Measurements from ENCODE around the gene WIPI1. TPM values are rescaled to one million over a fixed set of nuclear protein-coding genes. Genes with fewer than 3 reads are reported as not detected.

Gene WIPI1
- total and polyA plus RNA-seq, 2 of the 13 experiments (the other 11 are each of a cell fraction or from before 2014, with no cell fraction given): 29.4 to 141 TPM

DNA sequence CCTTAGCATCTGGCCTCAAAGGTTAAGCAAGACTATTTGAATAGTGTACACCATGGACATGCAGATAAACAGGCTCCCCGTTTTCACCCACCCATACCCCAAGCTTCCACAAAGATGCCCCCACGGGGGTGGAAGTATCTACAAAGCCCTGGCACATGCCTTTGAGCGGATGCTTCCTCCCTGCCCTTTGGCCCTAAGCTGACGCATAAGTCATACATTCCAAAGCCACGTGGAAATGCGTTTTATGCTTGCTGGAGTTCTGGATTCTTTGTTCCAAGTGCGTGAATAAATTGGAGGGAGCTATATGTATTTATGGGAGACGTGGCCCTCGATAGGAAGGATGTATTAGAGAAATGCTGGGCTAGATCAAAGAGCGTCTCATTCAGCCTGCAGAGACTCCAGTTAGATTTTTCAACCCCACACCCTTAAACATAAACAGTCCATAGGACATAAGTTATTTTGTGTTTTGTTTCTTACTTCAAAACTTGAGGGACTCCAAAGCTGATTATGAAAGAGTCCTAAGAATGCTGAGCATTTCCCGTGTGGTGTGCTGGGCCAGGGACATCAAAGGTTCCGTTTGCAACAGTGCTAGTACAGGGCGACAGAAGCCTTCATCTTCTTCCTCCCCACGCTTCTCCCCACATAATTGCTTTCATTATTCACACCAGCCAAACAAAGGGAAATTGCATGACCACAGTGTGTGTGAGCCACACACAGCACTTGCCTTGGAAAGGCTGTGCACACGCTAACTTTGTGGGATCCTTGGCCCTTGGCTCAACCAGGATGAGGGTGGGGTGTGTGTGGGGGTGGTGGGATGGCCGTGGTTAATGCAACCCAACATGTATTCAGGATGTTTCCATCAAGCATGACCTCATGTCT, 73.6 kb downstream of the WIPI1 start (continued):
- TF ChIP-seq, protein P1, sequence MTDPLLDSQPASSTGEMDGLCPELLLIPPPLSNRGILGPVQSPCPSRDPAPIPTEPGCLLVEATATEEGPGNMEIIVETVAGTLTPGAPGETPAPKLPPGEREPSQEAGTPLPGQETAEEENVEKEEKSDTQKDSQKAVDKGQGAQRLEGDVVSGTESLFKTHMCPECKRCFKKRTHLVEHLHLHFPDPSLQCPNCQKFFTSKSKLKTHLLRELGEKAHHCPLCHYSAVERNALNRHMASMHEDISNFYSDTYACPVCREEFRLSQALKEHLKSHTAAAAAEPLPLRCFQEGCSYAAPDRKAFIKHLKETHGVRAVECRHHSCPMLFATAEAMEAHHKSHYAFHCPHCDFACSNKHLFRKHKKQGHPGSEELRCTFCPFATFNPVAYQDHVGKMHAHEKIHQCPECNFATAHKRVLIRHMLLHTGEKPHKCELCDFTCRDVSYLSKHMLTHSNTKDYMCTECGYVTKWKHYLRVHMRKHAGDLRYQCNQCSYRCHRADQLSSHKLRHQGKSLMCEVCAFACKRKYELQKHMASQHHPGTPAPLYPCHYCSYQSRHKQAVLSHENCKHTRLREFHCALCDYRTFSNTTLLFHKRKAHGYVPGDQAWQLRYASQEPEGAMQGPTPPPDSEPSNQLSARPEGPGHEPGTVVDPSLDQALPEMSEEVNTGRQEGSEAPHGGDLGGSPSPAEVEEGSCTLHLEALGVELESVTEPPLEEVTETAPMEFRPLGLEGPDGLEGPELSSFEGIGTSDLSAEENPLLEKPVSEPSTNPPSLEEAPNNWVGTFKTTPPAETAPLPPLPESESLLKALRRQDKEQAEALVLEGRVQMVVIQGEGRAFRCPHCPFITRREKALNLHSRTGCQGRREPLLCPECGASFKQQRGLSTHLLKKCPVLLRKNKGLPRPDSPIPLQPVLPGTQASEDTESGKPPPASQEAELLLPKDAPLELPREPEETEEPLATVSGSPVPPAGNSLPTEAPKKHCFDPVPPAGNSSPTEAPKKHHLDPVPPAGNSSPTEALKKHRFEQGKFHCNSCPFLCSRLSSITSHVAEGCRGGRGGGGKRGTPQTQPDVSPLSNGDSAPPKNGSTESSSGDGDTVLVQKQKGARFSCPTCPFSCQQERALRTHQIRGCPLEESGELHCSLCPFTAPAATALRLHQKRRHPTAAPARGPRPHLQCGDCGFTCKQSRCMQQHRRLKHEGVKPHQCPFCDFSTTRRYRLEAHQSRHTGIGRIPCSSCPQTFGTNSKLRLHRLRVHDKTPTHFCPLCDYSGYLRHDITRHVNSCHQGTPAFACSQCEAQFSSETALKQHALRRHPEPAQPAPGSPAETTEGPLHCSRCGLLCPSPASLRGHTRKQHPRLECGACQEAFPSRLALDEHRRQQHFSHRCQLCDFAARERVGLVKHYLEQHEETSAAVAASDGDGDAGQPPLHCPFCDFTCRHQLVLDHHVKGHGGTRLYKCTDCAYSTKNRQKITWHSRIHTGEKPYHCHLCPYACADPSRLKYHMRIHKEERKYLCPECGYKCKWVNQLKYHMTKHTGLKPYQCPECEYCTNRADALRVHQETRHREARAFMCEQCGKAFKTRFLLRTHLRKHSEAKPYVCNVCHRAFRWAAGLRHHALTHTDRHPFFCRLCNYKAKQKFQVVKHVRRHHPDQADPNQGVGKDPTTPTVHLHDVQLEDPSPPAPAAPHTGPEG (CRISPR knock-in tag; IDR thresholded peaks at IDR 0.05): peak; percentile 60; the same call in 1 of the 2 replicates
- TF ChIP-seq ZNF17 (CRISPR knock-in tag; IDR thresholded peaks at IDR 0.05) (no peak), ARNT2 (CRISPR knock-in tag; IDR thresholded peaks at IDR 0.05; ENCODE audit: low read depth) (peak; percentile 28; the same call in 1 of the 2 replicates), PCBP1 (IDR thresholded peaks at IDR 0.05; ENCODE audit: borderline replicate concordance, low read depth, low read length) (no peak), AKAP8 (CRISPR knock-in tag; IDR thresholded peaks at IDR 0.05) (0 out of 2 replicates have a peak, but pooled peaks have one; percentile 39), MXI1 (IDR thresholded peaks at IDR 0.05; ENCODE audit: borderline replicate concordance, low read depth, low read length) (peak; percentile 89; the same call in 2 of the 3 replicates), MYNN (CRISPR knock-in tag; IDR thresholded peaks at IDR 0.05; ENCODE audit: low read depth) (peak; percentile 53; the same call in 1 of the 2 replicates), ZNF780A (CRISPR knock-in tag; IDR thresholded peaks at IDR 0.05) (no peak), PRPF4 (IDR thresholded peaks at IDR 0.05; ENCODE audit: low read depth, low read length, poor library complexity, severe bottlenecking) (no peak), ZNF335 (CRISPR knock-in tag; IDR thresholded peaks at IDR 0.05) (no peak; the same call in none of the 2 replicates), ZNF441 (CRISPR knock-in tag; IDR thresholded peaks at IDR 0.05; ENCODE audit: borderline replicate concordance) (peak; percentile 92; the same call in 1 of the 2 replicates), FOXA3 (CRISPR knock-in tag; IDR thresholded peaks at IDR 0.05) (peak; percentile 89)
- TF ChIP-seq, protein P2, sequence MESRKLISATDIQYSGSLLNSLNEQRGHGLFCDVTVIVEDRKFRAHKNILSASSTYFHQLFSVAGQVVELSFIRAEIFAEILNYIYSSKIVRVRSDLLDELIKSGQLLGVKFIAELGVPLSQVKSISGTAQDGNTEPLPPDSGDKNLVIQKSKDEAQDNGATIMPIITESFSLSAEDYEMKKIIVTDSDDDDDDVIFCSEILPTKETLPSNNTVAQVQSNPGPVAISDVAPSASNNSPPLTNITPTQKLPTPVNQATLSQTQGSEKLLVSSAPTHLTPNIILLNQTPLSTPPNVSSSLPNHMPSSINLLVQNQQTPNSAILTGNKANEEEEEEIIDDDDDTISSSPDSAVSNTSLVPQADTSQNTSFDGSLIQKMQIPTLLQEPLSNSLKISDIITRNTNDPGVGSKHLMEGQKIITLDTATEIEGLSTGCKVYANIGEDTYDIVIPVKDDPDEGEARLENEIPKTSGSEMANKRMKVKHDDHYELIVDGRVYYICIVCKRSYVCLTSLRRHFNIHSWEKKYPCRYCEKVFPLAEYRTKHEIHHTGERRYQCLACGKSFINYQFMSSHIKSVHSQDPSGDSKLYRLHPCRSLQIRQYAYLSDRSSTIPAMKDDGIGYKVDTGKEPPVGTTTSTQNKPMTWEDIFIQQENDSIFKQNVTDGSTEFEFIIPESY (CRISPR knock-in tag; IDR thresholded peaks at IDR 0.05): peak; percentile 51; the same call in 1 of the 2 replicates
- TF ChIP-seq, protein P3, sequence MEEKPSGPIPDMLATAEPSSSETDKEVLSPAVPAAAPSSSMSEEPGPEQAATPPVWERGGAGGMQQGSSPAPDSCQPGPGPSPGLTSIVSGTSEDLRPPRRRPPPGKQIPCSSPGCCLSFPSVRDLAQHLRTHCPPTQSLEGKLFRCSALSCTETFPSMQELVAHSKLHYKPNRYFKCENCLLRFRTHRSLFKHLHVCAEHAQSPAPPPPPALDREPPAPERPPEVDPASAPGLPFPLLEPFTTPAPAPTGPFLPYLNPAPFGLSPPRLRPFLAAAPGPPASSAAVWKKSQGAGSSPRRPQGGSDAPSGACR (CRISPR knock-in tag; IDR thresholded peaks at IDR 0.05): no peak; the same call in 1 of the 2 replicates
- TF ChIP-seq, protein P4, sequence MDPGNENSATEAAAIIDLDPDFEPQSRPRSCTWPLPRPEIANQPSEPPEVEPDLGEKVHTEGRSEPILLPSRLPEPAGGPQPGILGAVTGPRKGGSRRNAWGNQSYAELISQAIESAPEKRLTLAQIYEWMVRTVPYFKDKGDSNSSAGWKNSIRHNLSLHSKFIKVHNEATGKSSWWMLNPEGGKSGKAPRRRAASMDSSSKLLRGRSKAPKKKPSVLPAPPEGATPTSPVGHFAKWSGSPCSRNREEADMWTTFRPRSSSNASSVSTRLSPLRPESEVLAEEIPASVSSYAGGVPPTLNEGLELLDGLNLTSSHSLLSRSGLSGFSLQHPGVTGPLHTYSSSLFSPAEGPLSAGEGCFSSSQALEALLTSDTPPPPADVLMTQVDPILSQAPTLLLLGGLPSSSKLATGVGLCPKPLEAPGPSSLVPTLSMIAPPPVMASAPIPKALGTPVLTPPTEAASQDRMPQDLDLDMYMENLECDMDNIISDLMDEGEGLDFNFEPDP (CRISPR knock-in tag; conservative IDR thresholded peaks at IDR 0.05): peak; percentile 93; the same call in 1 of the 2 replicates

Measured in HepG2 (cell line).